KBM-7 (cell line): ENCODE measurements around the gene GCNT1.
"Not testable (repeated sequence)": the region's sequence is repeated elsewhere in the genome, so short reads cannot be mapped to it uniquely, and the experiment has no call there.

Source experiments
- DNase-seq: peaks from one replicate; pipeline ENCODE4 v3.0.0-alpha.2; 2015
- in situ Hi-C: fragments of 300-500 bp; cut with MboI; formaldehyde crosslinking; loops from 2 replicates; pipeline ENCODE4 v1.14.3; 2020; ENCODE audit warnings: low sequenced_read_pairs, low pct_unique_long_range_greater_than_20kb, mixed read lengths

Gene GCNT1

GRCh38 chr9:76458903-76459693 is at the start of gene GCNT1:
GCNT1 (plus strand) TSS chr9:76459182; CDS start chr9:76502382, 43,200 bp downstream.
- peak; percentile 87 for DNase-seq
- in situ Hi-C loops, result no loop called here

DNA sequence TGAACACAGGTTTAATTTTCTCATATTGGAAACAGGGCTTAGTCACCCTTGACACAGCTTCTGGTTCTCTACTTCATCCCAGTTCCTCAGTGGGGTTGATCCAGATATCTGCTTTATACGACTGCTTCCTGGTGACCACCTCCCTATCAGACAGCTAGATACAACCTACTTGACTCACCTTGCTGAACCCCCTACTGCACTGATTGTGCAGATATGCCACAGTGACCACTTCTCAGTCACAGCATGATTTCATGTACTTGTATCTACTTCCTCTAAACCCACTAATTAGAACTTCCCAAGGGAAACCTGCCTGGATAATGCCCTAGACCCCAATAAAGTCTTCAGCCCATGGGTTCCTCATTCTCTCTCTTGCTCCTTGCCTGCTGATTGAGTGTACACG is 46.3 kb upstream of the GCNT1 start:
- DNase-seq, result no peak
- in situ Hi-C loops, result loop anchor here (25.0 kb wide), 1 partner anchor 575 kb away; no protein-coding TSS in a partner anchor

DNA sequence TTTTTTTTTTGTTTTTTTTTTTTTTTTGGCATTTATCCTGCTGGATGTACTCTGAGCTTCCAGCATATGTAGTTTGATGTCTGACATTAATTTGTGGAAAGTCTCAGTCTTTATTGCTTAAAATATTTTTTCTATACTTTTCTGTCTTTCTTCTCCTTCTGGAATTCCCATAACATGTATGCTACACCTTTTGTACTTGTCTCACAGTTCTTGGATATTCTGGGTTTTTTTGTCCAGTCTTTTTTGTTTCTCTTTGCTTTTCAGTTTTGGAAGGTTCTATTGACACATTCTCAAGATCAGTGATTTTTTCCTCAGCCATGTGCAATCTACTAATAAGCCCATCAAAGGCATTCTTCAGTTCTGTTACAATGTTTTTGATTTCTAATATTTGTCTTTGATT is 45.3 kb upstream of the GCNT1 start:
- no peak for DNase-seq
- in situ Hi-C loops, result loop anchor here (25.0 kb wide), 1 partner anchor 574 kb away; no protein-coding TSS in a partner anchor

DNA sequence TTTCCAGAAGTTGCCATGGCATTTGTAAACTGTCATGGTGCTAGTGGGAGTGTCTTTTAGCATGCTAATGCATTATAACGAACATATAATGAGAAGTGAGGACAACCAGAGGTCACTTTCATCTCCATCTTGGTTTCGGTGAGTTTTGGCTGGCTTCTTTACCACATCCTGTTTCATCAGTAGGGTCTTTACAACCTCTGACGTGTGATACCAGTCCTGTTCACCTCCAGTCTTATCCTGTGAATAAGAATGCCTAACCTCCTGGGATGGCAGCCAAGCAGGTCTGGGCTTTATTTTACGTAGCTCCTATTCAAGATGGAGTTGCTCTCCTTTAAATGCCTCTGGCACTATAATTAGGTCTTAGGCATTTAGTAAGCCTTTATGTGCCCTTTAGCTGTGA is 44.3 kb upstream of the GCNT1 start:
- in situ Hi-C loops, result loop anchor here (25.0 kb wide), 1 partner anchor 573 kb away; no protein-coding TSS in a partner anchor
- DNase-seq, result no peak

DNA sequence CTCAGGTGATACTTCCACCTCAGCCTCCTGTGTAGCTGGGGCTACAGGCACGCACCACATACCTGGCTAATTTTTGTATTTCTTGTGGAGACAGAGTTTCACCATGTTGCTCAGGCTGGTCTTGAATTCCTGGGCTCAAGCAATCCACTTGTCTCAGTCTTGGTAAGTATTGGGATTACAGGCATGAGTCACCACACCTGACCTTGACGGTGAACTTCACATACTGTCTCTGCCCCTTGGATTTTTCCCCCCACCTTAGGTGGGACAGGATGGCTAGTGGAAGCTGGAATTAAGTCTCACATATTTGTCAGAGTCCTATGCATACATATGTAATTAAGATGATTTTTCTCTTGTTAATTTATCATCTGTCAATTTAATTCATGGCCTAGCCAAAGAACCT is 43.8 kb upstream of the GCNT1 start:
- DNase-seq, result no peak
- in situ Hi-C loops, result loop anchor here (25.0 kb wide), 1 partner anchor 572 kb away; no protein-coding TSS in a partner anchor

- no peak for DNase-seq
Observed at GRCh38 chr9:76415731-76416130, 43.3 kb upstream of the GCNT1 start.

DNA sequence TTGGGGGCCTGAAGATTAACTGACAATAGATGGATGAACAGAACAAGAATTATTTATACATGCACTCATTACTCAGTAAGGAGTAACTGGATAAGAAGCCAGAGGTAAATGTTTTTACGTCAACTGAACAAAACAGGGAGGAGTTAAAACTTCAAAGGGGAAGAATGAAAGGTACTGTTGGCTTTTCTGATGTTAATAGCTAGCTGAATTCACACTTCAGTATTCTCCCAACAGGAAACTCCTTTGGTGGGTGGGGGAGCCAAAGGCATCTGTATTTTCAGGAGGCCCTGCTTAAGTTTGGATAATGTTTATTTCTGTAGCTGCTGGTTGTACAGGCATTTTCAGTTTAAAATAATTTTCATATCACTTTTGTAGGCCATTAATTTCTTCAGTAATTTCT is 41.6 kb upstream of the GCNT1 start:
- no peak for DNase-seq
- in situ Hi-C loops, result loop anchor here (25.0 kb wide), 1 partner anchor 570 kb away; no protein-coding TSS in a partner anchor

More at GRCh38 chr9:76415731-76416130, 43.3 kb upstream of the GCNT1 start:
- in situ Hi-C loops, result loop anchor here (25.0 kb wide), 1 partner anchor 572 kb away; no protein-coding TSS in a partner anchor

GRCh38 chr9:76419782-76420380 is 39.1 kb upstream of the GCNT1 start:
- in situ Hi-C loops, result loop anchor here (25.0 kb wide), 1 partner anchor 567 kb away; no protein-coding TSS in a partner anchor
- peak; percentile 39 for DNase-seq

DNA sequence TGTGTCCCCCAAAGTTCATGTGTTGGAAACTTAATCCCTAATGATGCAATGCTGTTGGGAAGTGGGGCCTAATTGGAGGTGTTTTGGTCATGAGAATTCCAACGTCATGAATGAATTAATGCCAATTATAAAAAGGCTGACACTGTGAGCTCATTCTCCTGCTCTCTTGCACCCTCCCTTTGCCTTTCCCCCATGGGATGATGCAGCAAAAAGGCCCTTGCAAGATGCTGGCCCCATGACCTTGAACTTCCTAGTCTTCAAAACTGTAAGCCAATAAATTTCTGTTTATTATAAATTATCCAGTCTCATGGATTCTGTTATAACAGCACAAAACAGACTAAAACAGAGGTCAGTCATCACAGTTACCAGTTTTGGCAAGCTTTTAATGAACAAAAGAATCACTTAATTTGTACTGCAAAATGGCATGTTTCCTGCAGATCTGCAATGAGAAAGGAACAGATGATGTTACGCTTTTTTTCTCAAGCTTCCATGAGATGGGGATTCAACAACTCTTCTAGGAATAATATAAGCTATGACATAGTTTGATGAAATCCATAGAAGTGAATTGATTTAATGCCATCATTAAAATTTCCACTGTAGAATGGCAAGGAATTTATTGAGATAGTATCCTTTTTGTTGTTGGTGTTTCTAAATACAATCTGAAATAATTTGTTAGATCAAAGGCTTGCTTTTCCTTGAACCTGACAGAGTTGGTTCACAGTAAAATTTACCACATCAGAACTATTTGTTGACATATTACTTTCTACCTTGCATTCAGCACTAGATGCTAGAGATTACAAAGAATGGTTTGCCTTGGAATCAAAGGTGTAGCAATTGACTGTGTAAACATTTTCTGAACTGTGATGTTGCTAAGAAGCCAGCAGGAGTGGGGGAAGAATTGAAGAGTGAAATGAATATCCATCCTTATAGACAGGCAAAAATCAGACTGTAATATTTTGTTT is 35.5 kb upstream of the GCNT1 start:
- DNase-seq, result no peak
- in situ Hi-C loops, result loop anchor here (25.0 kb wide), 1 partner anchor 564 kb away; no protein-coding TSS in a partner anchor

GRCh38 chr9:76424491-76424890 is 34.5 kb upstream of the GCNT1 start:
- no peak for DNase-seq
- in situ Hi-C loops, result loop anchor here (25.0 kb wide), 1 partner anchor 563 kb away; no protein-coding TSS in a partner anchor

GRCh38 chr9:76425677-76426453 is 33.1 kb upstream of the GCNT1 start:
- no peak for DNase-seq
- in situ Hi-C loops, result no loop called here

GRCh38 chr9:76426807-76427419 is 32.1 kb upstream of the GCNT1 start:
- no peak for DNase-seq
- in situ Hi-C loops, result no loop called here

DNA sequence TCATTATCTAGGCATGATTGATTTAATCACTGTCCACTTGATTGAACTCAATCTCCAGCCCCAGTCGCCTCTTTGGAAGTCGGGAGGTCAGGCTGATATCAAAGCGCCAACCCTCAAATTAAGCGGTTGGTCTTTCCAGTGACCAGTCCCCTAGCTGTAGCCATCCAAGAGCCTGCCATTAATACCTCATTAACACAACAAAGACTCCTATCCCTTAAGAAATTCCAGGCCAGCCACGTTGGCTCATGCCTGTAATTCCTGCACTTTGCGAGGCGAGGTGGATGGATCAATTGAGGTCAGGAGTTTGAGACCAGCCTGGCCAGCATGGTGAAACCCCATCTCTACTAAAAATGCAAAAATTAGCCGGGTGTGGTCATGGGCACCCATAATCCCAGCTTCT is 27.4 kb upstream of the GCNT1 start:
- DNase-seq, result no peak
- in situ Hi-C loops, result no loop called here

- DNase-seq, result no peak
- in situ Hi-C loops, result no loop called here
Observed at GRCh38 chr9:76433406-76433805, 25.6 kb upstream of the GCNT1 start.

DNA sequence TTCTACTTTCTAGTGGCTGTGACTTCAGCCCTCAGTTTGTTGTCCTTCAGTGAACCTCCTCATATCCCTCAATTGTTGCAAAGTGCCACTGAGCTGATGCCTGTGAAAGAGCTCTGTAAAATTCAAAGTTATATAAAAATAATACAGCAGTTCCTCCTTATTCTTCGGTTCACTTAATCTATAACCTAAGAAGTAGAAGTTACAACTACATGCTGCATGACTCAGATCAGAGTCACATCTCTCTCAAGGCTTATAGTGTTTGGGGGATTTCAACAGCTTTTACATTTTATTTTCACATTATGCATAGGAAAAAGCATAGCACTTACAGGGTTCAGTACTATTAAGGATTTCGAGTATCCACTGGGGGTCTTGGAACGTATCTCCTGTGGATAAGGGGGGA is 25.1 kb upstream of the GCNT1 start:
- DNase-seq, result no peak
- in situ Hi-C loops, result no loop called here

- DNase-seq, in situ Hi-C loops: not testable (repeated sequence)
Observed at GRCh38 chr9:76434897-76435296, 24.1 kb upstream of the GCNT1 start.

GRCh38 chr9:76437017-76437699 is 21.8 kb upstream of the GCNT1 start:
- DNase-seq, in situ Hi-C loops: not testable (repeated sequence)
